SHP77 (cell line): Measurements from ENCODE around the gene LY6G6F.
"Not testable (repeated sequence)": the region's sequence is repeated elsewhere in the genome, so short reads cannot be mapped to it uniquely, and the experiment has no call there.

Experiments used
- DNase-seq, 2 experiments: peaks; one replicate each; lab custom pipeline; 2025; lab: John Stamatoyannopoulos, UW

LY6G6F gene

DNA sequence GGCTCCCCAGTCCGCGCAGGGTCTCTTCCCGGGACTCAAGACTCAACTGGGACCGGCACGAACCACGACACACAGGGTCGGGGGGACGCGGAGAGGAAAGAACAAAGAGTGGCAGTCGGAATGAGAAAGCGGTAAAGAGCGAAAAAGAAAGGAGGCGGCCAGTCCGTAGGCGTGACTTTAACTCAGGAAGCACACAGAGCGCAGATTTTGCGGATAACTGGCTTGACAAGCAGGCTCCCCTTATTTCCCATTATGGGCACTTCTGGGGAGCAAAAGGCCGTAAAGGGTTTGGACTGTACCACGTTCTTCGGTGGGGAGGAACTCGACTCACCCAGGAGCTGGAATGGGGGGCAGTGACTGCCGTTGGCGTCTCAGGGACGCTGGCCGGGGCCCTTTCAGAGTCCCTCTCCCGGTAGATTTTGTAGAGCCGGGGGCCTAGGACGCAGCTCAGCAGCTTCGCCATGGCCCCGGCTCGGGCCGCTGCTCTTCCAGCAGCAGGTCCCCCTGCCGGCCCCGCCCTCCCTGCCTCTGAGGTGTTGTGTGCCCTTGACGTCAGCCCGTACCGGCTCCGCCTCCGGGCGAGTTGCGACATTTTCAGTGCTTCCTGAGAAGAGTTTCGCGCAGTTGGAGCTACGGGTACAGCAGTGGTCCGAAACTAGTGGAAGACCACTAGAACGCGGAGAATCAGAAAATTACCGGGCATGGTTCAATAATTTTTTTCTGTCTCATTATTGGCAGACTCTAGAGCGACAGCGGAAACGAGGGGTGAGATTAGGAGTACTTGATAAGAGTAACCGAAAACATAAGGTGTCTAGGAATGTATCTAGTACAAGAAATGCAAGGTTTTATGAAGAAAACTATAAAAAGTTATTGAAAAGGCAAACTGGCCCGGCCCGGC lies 3.6 kb upstream of the LY6G6F start, which contains the start of gene ABHD16A:
ABHD16A (minus strand) TSS at position 506 of the 898 bp plus-strand sequence; CDS start at position 463, 43 bp downstream.
- peak; percentile 97 to 98 for DNase-seq

DNA sequence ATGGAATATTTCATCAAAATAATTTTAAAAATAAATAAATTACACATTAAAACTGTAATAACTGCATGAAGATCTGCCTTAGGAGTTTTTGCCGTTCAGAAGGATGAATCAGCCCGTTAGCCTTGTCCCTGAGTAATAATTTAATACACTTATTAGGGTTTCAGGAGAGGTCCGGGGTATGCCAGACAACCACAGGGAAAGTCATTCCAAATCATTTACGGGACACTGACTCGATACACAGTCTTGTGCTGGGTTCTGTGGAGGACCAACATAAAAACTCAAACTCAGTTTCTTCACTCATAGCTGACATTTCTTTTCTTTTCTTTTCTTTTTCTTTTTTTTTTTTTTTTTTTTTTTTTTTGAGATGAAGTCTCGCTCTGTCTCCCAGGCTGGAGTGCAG lies 735 bp upstream of the LY6G6F start:
- DNase-seq: no peak

DNA sequence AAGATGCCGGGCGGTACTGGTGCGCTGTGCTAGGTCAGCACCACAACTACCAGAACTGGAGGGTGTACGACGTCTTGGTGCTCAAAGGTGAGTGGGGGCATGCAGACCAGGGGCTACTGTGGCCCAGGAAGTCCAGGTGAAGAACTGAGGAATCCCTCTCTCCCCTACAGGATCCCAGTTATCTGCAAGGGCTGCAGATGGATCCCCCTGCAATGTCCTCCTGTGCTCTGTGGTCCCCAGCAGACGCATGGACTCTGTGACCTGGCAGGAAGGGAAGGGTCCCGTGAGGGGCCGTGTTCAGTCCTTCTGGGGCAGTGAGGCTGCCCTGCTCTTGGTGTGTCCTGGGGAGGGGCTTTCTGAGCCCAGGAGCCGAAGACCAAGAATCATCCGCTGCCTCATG lies 1.0 kb downstream of the LY6G6F start:
- no peak for DNase-seq

DNA sequence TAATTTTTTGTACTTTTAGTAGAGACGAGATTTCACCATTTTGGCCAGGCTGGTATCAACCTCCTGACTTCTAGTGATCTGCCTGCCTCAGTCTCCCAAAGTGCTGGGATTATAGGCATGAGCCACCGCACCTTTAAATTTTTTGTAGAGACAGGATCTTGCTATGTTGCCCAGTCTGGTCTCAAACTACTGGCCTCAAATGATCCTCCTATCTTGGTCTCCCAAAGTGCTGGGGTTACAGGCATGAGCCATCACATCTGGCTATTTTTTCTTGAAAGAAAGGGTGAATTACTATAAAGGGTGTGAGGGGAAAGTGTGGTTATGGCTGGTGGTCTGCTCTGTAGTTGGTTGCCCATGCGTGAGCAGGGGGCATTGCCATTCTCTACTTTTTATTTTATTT lies 1.6 kb downstream of the LY6G6F start:
- DNase-seq: no peak

DNA sequence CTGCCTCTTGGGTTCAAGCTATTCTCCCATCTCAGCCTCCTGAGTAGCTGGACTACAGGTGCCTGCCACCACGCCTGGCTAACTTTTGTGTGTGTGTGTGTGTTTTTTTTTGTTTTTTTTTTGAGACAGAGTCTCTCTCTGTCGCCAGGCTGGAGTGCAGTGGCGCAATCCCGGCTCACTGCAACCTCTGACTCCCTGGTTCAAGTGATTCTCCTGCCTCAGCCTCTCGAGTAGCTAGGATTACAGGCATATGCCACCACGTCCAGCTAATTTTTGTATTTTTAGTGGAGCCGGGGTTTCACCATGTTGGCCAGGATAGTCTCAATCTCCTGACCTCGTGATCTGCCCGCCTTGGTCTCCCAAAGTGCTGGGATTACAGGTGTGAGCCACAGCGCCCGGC lies 2.5 kb downstream of the LY6G6F start:
- not testable (repeated sequence) for DNase-seq

DNA sequence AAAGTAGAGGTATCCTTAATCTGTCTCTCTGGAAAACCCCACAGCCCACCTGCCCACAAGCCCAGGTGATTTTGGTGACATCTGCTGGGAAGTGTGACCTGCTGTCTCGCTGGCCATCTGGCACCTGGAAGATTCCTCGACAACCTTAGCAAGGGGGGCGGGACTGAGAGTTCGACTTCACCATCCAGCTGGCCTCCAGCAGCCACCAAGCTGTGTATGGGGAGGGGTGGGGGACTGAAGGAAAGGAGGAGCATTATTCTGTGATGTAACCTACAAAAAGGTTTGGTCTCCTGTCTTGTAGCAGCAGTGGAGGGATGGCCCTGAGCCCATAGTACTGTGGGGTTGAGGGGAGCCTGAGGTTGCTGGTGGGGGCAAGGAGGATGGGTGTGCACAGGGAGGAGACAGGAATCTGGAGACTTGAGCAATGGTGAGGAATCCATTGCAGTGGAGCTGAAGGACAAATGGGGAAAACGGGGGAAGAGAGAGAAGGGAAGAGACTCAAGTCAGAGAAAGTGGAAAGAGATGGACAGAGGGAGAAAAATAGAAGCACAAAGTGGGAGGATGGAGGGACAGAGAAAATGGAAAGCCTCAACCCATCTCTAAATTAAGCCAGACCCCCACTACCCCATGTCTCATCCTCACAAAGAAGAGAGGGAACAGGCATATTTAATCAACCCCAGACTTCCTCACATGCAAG lies 4.0 kb downstream of the LY6G6F start:
- no peak for DNase-seq

DNA sequence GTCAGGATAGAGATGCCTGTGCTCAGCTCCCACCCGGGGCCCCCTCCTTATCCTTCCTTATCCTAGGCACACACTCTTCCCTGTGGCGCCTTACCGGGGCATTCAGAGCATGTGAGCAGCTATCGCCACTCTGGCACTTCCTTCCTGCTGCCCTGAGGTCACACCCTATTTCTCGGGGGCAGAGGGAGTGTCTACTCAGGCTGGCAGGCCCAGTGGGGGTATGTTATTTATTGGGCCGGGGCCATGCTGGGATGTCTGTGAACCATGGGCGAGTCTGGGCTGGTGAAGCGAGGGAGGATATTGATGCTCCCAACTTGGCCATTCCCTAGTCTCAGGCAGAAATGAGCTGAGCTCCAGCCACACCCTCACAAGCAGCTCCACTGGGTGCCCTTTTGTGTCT lies 4.6 kb downstream of the LY6G6F start:
- DNase-seq: no peak

DNA sequence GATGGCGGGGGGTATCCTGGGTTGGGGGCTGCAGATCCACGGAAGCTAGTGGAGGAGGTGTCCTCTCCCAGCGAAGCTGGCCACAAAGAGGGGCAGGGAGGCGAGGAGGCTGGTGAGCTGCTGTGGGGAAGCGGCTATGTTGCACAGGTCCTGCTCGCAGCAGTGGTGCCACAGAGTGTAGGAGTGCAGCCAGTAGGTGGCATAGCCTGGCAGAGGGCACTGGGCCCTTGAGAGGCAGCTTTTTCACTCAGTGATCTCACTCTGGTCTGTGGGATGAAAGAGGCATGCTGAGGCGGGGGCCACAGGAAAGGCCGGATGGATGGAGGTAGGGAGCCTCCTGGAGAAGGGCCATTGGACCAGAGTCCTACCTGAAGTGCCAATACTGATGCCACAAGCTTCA lies 5.6 kb downstream of the LY6G6F start:
- no peak for DNase-seq

DNA sequence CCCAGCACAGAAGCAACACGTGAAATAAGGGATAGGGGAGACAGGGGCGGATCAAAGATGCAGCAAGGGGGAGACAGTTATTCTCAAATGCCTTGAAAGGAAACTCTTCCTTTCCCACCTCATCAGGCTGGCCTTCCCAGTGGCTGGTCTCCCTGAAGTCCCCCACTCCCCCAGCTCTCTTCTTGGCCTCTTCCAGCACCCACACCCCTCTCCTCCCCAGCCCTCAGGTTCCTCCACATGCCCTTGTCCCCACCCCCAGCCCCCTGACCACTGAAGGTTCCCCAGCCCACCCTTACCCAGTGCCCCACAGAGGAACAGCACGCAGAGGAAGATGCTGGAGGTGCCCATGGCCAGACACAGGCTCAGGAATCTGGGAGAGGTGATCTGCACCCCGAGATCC lies 6.8 kb downstream of the LY6G6F start:
- no peak for DNase-seq

DNA sequence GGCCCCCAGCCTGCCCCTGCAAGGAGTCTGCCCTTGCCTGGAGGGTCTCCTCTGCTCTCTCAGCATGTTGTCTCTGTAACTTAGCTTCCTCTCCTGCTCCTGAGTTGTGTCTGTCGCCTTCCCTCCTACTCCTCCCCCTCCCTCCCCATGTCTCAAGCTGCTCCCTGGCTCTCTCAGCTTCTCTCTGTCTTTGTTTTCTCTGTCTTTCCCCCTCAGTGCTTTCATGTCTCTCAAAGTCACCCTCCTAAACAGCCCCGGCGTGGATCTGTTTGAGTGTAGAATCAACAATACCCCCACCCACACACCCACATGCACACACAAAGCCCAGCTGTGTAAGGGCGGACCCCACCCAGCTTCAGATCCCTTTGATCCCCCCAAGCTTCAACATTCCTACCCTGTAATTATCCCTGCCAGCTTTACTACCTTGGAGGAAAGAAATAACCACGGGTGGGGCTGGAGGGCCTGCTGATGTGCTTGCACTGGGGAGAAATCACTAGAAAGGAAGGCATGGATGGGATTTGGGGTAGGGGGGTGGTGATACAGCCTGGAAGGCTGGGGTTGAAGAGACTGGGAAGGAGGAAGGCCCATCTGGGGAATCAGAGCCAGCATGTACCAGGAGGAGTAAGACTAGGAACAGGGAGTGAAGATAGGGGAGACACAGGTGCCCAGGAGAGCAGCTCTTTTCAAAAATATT lies 7.5 kb downstream of the LY6G6F start:
- no peak for DNase-seq

DNA sequence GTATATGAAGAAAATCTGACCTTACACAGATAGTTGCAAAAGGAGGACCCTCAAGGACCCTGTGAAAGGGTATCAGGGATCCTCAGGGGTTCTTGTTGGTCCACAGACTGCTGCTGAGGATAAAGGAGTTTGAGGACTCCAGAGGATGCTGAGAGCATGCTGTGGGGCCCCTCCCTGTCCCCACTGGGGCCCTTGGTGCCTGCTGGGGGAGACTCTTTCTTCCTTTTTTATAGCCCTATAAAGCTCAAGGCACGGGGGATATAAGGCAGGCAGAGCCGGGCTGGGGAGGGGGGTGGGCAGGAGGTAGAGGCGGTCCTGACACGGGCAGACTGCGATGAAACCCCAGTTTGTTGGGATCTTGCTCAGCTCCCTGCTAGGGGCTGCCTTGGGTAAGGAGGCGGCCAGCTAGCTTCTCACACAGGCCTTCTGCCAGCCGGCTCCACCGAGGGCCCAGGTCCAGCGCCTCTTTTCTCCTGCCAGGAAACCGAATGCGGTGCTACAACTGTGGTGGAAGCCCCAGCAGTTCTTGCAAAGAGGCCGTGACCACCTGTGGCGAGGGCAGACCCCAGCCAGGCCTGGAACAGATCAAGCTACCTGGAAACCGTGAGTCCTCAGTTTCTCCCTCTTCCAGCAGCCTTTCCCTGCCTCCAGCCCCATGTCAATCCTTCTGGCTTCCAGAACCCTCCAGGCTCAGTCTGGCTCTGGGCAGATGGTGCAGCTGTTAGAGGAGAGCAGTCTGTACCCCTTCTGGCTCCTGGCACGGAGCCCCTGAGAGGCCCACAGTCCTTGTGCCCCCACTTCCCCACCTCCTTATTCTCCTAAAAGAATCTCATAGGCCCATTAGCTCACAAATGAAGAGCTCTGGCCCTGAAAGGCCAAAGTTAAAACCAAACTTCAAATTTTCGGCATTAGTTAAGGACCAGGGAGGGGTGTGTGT lies 8.6 kb downstream of the LY6G6F start, which contains the start of gene LY6G6D:
LY6G6D (plus strand) TSS at position 327 of the 937 bp plus-strand sequence; CDS start at position 335, 8 bp downstream.
- no peak for DNase-seq

DNA sequence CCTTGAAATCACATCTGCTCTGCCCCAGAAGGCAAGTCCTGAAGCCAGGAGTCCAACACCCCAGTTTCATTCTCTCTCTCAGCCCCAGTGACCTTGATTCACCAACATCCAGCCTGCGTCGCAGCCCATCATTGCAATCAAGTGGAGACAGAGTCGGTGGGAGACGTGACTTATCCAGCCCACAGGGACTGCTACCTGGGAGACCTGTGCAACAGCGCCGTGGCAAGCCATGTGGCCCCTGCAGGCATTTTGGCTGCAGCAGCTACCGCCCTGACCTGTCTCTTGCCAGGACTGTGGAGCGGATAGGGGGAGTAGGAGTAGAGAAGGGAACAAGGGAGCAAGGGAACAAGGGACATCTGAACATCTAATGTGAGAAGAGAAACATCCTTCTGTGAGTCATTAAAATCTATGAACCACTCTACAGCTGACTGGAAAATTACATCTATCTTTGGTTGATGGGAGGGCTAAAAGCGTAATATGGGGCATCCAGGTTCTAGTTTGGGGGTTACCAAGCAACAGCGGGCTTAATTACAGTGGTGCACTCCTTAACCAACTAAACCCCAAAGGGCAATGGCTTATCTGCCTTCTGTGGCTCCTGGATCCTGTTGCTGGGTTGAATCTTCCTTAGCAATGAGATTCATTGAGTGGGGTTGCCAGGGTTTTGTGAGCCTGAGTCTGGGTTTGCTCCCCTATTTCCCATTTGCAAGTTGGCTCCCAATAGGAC lies 11.0 kb downstream of the LY6G6F start:
- no peak for DNase-seq

DNA sequence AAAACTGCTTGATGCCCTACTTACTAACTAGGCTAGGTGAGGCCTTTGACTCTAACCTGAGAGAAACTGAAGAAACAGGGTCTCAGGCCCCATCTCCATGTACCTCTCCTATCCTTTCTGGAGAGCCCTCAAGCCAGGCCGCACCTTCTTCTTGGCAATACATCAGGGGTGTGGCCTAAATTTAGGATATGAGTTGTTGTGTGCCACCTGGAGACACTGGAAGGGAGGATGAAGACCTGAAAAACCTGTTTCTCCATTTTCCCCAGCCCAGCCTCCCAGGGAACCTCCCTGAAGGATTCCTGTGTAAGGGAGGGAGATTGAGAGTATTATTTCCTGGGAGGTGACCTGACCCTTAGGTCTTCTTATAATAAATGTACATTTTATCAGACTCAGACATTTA lies 11.6 kb downstream of the LY6G6F start:
- no peak for DNase-seq

DNA sequence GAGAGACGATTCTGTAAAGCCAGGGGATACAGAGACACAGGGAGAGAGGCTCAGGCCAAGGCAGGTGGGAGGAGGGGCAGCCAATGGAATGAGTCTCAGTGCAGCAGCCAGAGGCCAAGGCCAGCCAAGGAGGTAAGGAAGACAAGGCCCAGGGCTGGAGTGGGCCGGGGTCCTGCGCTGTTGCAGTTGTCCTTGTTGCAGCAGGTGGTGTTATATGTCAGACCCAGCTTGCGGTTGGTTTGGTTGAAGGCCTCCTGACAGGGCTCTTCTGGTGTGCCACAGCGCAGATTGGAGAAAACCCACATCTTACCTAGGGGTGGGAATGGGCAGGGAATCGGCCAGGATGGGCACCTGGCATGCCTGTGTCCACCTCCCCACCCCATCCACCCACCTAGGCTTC lies 12.3 kb downstream of the LY6G6F start:
- no peak for DNase-seq

DNA sequence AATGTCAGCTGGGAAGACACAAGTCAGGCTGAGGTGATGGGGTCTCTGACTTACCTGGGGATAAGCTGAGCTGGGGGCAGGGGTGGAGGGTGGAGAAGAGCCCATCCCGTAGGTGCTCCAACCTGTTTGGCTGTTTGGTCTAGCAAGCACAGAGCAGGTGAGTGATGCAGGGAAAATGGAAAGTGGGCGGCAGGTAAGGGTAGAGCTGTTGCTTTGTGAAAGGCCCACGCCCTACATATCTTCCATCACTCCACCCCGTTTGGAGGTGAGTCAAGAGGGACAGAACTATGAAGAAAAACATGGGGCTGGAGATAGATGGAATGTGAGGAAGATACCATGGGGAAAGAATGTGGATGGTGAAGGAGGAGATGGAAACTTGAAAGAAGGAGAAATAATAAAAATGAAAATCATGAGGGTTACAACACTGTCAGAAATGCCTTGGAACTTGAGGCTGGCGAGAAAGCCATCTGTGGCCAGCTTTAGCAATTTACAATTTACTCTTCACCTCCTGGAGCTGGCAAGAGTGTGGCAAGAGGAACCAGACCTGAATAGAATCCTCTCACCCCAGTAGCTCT lies 13.6 kb downstream of the LY6G6F start:
- DNase-seq: no peak

DNA sequence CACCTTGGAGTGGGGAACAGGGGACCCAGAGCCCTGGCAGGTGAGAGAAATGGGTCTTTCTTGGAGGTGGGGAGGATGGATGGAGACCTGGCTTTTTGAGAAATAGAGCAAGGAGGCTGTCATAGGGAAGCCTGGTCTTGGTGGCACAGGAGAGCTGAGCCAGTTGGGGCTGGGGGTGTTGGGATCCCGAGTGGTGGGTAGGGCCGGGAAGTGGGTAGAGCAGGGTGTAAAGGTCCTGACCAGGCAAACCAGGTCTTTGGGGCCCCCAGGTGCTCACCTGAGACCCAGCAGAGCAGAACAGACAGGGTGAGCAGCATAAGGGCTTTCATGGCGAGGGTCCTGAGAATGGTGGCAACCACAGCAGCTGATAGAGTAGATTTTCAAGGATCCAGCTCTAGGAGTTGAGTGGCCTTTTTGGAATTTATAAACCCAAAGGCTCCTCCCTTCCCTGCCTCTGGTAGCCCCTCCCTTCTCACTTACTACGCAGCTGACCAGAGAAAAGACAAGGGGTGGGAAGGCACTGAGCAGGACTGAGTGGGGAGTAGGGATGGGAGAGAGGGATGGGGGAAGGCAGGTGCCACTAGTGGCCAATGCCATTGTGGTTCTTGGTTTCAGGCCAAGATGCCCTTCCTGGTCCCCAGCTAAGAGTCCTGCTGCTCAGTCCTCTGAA lies 14.8 kb downstream of the LY6G6F start, which contains the start of gene LY6G6C:
LY6G6C (minus strand) TSS at position 396 of the 670 bp plus-strand sequence; CDS start at position 329, 67 bp downstream.
- no peak for DNase-seq

DNA sequence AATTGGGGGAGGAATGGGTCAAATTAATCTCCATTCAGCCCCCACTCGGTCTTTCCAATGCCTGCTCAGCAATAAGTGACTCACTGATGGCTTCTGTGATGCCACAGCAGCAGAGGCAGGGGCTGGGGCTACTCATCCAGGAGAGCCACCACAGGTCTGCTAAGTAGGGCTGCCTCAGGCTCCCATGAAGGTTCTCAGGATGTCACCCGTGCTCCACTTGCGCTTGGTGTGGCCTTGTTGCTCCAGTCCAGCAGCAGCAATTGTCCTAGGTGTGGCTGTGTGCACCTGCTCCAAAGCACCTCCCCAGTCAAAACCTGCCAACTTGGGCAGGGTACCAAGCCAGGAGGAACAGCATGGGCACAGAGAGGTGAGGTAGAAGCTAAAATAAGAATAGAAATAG lies 15.5 kb downstream of the LY6G6F start:
- DNase-seq: no peak

DNA sequence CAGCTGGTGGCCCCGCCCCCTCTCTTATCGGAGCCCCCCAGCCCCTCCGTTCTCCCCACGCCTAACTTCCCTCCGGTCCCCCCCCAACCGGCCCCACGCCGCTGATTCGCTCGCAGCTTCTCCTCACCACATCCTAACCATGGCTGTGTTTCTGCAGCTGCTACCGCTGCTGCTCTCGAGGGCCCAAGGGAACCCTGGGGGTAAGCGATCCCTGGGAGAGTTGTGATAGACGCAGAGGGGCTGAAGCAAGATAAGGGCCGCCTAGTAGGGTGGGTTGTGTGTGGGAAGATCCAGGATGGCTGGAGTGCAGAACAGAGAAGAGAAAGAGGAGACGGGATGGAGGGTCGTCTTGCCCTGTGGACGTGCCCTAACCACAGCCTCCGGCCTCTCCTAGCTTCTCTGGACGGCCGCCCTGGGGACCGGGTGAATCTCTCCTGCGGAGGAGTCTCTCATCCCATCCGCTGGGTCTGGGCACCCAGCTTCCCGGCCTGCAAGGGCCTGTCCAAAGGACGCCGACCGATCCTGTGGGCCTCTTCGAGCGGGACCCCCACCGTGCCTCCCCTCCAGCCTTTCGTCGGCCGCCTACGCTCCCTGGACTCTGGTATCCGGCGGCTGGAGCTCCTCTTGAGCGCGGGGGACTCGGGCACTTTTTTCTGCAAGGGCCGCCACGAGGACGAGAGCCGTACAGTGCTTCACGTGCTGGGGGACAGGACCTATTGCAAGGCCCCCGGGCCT lies 16.7 kb downstream of the LY6G6F start, which contains the start of gene MPIG6B:
MPIG6B (plus strand) TSS at position 129 of the 735 bp plus-strand sequence; CDS start at position 140, 11 bp downstream.
- no peak for DNase-seq
